NCI-H446 (cell line): ENCODE results near the gene PRSS1.
"Not testable (repeated sequence)": the region's sequence is repeated elsewhere in the genome, so short reads cannot be mapped to it uniquely, and the experiment has no call there.

Experiments used
- DNase-seq, 2 experiments: peaks; one replicate each; lab custom pipeline; 2025; lab: John Stamatoyannopoulos, UW

PRSS1 gene

GRCh38 chr7:142773937-142774744 is 24.9 kb downstream of the PRSS1 start:
- no peak for DNase-seq

GRCh38 chr7:142774826-142775225 is 25.6 kb downstream of the PRSS1 start:
- DNase-seq = no peak

GRCh38 chr7:142775351-142776115 is 26.3 kb downstream of the PRSS1 start:
- not testable (repeated sequence) for DNase-seq

DNA sequence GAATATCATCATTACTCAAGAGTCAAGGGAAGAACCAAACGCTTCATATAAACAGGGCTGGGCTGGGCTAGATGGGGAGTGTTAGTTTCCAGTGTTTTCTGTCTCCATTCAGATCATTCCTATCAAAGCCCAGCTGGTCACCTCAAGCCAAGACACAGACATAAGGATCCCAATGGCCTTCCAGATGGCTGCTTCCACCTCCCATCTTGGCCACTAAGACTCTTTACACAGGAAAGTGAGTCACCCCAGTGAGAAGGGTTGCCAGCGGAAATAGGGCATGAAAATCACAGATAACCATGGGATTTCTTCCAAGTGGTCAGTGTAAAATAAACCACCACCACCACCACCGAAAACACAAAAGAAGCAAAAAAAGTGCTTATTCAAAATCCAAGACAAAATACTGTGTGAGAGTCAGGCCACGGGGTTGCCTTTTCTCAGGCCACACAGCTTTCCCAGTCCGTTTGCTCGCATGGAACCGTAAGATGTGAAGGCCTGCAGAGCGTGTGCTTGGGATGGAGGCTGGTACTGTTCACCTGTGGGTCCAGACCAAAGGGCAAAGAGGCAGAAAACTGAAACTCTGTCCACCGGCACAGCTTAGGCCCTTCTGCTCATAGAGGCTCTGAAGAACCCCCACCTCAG is 27.1 kb downstream of the PRSS1 start:
- no peak for DNase-seq

GRCh38 chr7:142776845-142777225 is 27.6 kb downstream of the PRSS1 start:
- DNase-seq = not testable (repeated sequence)

DNA sequence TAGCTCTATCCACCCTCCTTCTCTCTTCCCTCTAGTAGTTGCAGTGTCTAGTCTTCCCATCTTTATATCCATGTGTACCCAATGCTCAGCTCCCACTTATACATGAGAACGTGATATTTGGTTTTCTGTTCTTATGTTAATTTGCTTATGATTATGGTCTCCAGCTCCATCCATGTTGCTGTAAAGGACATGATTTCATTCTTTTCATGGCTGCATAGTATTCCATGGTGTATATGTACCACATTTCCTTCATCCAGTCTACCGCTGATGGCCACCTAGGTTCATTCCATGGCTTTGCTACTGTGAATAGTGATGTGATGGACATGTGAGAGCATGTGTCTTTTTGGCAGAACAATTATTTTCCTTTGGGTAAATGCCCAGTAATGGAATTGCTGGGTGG is 28.0 kb downstream of the PRSS1 start:
- DNase-seq = no peak

DNA sequence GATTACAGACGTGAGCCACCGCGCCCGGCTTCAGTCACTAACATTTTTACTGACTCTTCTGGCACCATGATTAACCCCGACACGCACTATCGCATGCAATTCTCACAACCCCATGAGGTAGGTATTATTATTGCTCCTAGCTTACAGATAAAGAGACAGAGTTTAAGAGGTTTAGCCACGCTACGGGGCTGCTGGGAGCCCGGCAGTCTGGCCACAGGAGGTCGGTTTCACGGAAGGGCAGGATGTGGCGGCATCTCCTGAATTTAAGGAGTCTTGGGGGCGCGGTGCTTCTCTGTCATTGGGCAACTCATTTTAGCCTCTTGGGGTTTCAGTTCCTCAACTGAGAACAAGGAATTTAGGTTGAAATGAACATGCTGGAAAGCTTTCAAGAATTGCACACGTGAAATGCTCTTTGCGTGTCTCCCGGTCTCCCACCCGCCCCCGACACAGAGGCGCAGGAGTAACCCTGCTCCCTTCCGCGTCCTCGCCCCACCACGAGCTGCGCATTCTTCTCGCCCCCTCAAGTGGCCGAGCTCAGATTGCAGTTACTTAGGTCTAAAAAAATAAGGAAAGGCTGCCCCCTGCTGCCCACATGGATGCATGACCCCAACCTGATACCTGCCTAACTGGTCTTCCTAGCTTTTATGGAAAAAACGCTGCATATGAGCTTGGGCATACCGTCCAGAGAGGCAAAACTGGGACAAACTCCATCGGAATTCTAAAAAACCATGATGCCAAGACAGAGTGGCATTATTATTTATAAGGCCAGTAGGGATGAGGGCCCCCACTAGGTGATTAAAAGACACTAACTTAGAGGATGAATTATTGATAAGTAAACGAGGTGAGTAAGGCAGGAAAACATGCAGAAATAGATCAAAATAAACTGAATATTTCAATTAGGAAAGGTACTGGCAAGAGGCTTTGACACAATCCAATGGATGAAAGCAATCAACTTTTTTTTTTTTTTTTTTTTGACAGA is 33.9 kb downstream of the PRSS1 start:
- peak; percentile 68 to 80 for DNase-seq

GRCh38 chr7:142784096-142784495 is 34.8 kb downstream of the PRSS1 start:
- no peak for DNase-seq

DNA sequence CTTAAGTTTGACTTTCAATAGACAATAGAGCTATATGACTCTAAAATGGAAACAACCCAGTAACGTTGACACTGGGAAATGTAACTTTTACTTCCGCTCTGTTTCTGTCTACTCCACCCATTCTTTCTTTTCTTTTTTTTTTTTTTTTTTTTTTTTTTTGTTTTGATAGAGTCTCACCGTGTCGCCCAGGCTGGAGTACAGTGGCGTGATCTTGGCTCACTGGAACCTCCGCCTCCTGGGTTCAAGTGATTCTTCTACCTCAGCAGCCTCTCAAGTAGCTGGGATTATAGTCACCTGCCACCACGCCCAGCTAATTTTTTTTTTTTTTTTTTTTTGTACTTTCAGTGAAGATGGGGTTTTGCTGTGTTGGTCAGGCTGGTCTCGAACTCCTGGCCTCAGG is 35.4 kb downstream of the PRSS1 start:
- no peak for DNase-seq

- no peak for DNase-seq
Observed at GRCh38 chr7:142785841-142786250, 36.6 kb downstream of the PRSS1 start.

DNA sequence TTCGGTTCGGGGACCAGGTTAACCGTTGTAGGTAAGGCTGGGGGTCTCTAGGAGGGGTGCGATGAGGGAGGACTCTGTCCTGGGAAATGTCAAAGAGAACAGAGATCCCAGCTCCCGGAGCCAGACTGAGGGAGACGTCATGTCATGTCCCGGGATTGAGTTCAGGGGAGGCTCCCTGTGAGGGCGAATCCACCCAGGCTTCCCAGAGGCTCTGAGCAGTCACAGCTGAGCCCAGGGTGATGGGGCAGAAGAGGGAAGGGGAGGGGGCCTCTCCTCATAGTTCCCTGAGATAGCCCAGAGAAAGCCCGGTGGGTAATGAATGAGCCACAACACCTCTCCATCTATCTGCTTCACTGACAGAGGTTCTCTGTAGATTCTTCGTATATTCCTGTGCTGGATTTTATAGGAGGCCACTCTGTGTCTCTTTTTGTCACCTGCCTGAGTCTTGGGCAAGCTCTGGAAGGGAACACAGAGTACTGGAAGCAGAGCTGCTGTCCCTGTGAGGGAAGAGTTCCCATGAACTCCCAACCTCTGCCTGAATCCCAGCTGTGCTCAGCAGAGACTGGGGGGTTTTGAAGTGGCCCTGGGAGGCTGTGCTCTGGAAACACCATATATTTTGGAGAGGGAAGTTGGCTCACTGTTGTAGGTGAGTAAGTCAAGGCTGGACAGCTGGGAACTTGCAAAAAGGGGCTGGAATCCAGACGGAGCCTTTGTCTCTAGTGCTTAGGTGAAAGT is 37.9 kb downstream of the PRSS1 start:
- no peak for DNase-seq

GRCh38 chr7:142787783-142788182 is 38.5 kb downstream of the PRSS1 start:
- no peak for DNase-seq

GRCh38 chr7:142788303-142789289 is 39.3 kb downstream of the PRSS1 start:
- DNase-seq = no peak

GRCh38 chr7:142789441-142789840 is 40.2 kb downstream of the PRSS1 start:
- no peak for DNase-seq

DNA sequence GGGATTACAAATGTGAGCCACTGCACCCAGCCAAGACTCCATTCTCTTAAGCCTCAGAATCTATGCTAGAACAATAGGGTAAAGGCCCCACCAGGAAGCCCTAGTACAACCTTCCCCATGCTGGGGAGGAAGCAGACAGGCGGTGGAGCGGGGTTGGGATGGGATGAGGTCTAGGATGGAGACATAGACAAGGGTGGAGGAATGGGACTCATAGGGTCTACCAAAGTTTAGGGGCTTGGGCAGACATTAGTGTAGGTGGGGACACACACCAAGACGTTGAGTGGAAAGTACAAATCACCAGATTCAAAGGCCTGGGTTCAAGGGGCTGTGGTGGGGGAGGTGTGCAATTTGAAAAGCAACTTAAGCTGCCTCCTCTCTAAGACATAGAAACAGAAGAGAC is 40.8 kb downstream of the PRSS1 start:
- DNase-seq = no peak

GRCh38 chr7:142790555-142790954 is 41.3 kb downstream of the PRSS1 start:
- no peak for DNase-seq

GRCh38 chr7:142791502-142791901 is 42.2 kb downstream of the PRSS1 start:
- DNase-seq = no peak

DNA sequence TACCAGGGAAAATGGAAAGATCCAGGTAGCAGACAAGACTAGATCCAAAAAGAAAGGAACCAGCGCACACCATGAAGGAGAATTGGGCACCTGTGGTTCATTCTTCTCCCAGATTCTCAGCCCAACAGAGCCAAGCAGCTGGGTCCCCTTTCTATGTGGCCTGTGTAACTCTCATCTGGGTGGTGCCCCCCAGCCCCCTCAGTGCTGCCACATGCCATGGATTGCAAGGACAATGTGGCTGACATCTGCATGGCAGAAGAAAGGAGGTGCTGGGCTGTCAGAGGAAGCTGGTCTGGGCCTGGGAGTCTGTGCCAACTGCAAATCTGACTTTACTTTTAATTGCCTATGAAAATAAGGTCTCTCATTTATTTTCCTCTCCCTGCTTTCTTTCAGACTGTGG is 42.9 kb downstream of the PRSS1 start:
- no peak for DNase-seq

- DNase-seq = no peak
Observed at GRCh38 chr7:142792593-142792992, 43.3 kb downstream of the PRSS1 start.

DNA sequence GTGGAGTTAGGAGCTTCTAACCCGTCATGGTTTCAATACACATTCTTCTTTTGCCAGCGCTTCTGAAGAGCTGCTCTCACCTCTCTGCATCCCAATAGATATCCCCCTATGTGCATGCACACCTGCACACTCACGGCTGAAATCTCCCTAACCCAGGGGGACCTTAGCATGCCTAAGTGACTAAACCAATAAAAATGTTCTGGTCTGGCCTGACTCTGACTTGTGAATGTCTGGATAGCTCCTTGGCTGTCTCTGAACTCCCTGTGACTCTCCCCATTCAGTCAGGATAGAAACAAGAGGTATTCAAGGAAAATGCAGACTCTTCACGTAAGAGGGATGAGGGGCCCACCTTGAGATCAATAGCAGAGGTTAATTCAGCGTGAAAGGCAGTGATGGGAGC is 43.9 kb downstream of the PRSS1 start:
- no peak for DNase-seq
